ENCODE measurements around the gene IQSEC3. TPM values are rescaled to one million over a fixed set of nuclear protein-coding genes. Genes with fewer than 3 reads are reported as not detected.

The IQSEC3 gene
- total and polyA plus RNA-seq, 2 of the 13 experiments (the other 11 are each of a cell fraction or from before 2014, with no cell fraction given), result not detected

DNA sequence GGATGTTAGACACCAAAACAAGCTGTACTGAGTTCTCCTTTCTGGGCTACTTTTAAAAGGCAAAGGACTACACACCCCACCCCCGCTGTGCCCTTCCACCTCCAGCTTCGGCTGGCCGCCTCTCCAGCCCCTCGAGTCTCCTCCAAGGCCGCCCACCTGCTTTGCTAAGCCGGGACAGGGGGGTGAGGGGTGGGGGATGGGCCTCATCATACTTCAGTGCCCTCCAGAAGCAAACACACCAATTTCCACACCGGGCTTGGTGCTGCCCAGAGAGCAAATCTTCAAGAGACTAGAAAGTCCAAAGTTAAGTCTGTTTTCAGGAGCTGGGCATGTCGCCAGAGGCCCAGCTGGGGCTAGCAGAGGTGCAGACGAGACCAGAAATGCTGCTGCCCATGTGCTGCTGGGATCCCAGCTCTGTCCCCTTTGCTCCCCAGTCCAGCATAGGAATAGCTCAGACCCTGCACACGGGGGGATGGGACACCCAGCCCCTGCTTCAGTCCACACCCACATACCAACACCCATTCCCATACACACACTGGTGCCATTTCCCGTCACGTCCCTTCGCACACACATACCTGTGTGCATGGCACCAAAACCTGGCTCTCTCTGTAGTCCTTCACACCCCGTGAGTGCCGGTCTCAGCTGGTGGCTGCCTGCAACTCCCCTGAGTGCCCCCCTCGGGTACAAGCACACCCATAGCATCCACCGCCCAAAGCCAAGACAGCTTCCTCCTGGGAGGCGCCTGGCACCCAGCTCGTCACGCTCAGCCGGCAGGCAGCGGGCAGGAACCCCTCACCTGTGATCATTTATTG is 146.4 kb downstream of the IQSEC3 start (continued):
- TF ChIP-seq YY1 (IDR thresholded peaks at IDR 0.05; ENCODE audit: insufficient read depth, insufficient replicate concordance, low read depth, low read length) (no peak), MAZ (IDR thresholded peaks at IDR 0.05; ENCODE audit: borderline replicate concordance, low read depth, low read length) (no peak), MAZ (CRISPR knock-in tag; IDR thresholded peaks at IDR 0.05; ENCODE audit: low read depth) (no peak), ZFP36 (IDR thresholded peaks at IDR 0.05; ENCODE audit: borderline replicate concordance, low read depth, low read length, partially characterized antibody) (no peak), DNMT1 (CRISPR knock-in tag; IDR thresholded peaks at IDR 0.05) (no peak), ZNF143 (CRISPR knock-in tag; IDR thresholded peaks at IDR 0.05) (no peak), NKX3-1 (CRISPR knock-in tag; IDR thresholded peaks at IDR 0.05) (no peak), HNRNPL (IDR thresholded peaks at IDR 0.05; ENCODE audit: low read depth, low read length) (peak; percentile 61), SP4 (CRISPR knock-in tag; IDR thresholded peaks at IDR 0.05) (no peak), BCL6 (CRISPR knock-in tag; IDR thresholded peaks at IDR 0.05) (peak; percentile 79)
- TF ChIP-seq, protein P1, sequence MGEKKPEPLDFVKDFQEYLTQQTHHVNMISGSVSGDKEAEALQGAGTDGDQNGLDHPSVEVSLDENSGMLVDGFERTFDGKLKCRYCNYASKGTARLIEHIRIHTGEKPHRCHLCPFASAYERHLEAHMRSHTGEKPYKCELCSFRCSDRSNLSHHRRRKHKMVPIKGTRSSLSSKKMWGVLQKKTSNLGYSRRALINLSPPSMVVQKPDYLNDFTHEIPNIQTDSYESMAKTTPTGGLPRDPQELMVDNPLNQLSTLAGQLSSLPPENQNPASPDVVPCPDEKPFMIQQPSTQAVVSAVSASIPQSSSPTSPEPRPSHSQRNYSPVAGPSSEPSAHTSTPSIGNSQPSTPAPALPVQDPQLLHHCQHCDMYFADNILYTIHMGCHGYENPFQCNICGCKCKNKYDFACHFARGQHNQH (CRISPR knock-in tag; IDR thresholded peaks at IDR 0.05), result no peak

DNA sequence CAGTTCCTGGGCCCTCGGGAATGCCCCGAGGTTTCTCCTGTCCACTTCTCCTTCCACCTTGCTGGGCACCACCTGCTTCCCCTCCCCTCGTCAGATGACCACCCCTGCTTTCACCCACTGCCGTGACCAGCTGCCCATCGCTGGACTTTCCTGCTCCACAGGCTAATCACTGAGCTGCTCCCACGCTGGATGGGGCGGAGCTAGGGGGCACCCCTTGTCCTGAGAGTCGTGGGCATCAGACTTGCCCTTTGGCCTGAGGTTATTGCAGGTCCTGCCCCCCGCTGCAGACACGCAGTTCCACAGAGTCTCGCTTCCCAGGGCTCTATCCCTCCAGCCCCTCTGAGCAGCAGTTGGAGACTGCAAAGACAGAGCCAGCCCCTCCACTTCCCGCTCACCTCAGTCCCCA is 147.0 kb downstream of the IQSEC3 start:
- Histone ChIP-seq H3K27ac (ENCODE audit: extremely low read length, insufficient read depth, low read length) (no peak overlapping the region), H3K9me3 (ENCODE audit: low read length) (no peaks in the 10 kb centered on the region), H3K36me3 (replicated peaks in 1 of 2; ENCODE audit: control insufficient read depth in 1 of 2, insufficient read depth in 2 of 2, low read length in 2 of 2) (no peaks in the 10 kb centered on the region), H3K4me2 (ENCODE audit: low read depth, low read length) (peak overlapping the region; percentile 91), H3K9ac (ENCODE audit: insufficient read depth, low read depth, low read length) (peak overlapping the region; percentile 23; the same call in 1 of the 2 replicates), H3K4me1 (ENCODE audit: insufficient read depth, low read length) (peaks cover 72% of the 10 kb centered on the region), H4K20me1 (ENCODE audit: insufficient read depth, low read length) (peaks cover 7% of the 10 kb centered on the region), H2AFZ (ENCODE audit: low read length) (no peak overlapping the region), H3K4me3 (replicated peaks in 1 of 3; ENCODE audit: insufficient read depth in 1 of 3, low read depth in 2 of 3, low read length in 3 of 3) (peak overlapping the region; percentile 35 to 65 (median 43); a peak in 5 of 6 replicates), H3K79me2 (ENCODE audit: insufficient read depth, low read length) (no peaks in the 10 kb centered on the region), H3K27me3 (ENCODE audit: control insufficient read depth in 1 of 2, insufficient read depth in 2 of 2, low read length in 2 of 2) (peaks cover 0 to 16% of the 10 kb centered on the region in 2 experiments; a peak in 3 of 5 replicates)
- ATAC-seq, result no peak; the same call in 2 of the 3 replicates
- 2% methylated on average over 7 of the region's 12 CpGs for WGBS (ENCODE audit: low lambda C conversion rate)
- no peak for FAIRE-seq
- BruUV-seq (replicated peaks), result no TSS peak
- CTCF ChIA-PET (ENCODE audit: low intra/inter-chr PET ratio, low total read pairs), result no interaction called here
- POLR2A ChIA-PET, result interaction anchor here (0.7 to 2.1 kb wide), 4 partner anchors 11 to 25 kb away, joined by 3 to 12 read pairs (median 6); no protein-coding TSS in a partner anchor
- DNase-seq (ENCODE audit: low spot score), result no peak
- in situ Hi-C loops (cut with HindIII; ENCODE audit: extremely low pct_ligation_motif_present, low pct_unique_long_range_greater_than_20kb) (no loop called here), intact Hi-C loops (cut with micrococcal nuclease; ENCODE audit: unreplicated experiment) (loop anchor here (5.0 kb wide), 1 partner anchor 36 kb away; no protein-coding TSS in a partner anchor)
- peak; percentile 66; the same call in 1 of the 2 replicates for TF ChIP-seq MTA1 (CRISPR knock-in tag; IDR thresholded peaks at IDR 0.05; ENCODE audit: borderline replicate concordance)
- no peak for TF ChIP-seq DNMT3B (CRISPR knock-in tag; conservative IDR thresholded peaks at IDR 0.05)
- TF ChIP-seq ZNF34 (CRISPR knock-in tag; IDR thresholded peaks at IDR 0.05; ENCODE audit: borderline replicate concordance), result no peak
- TF ChIP-seq CHD4 (IDR thresholded peaks at IDR 0.05; ENCODE audit: borderline replicate concordance, low read length), result no peak
- no peak for TF ChIP-seq ZNF792 (CRISPR knock-in tag; IDR thresholded peaks at IDR 0.05)
- no peak for TF ChIP-seq MAF1 (CRISPR knock-in tag; IDR thresholded peaks at IDR 0.05; ENCODE audit: borderline replicate concordance)
- TF ChIP-seq ZNF776 (CRISPR knock-in tag; IDR thresholded peaks at IDR 0.05), result 0 out of 2 replicates have a peak, but pooled peaks have one; percentile 6
- TF ChIP-seq, protein P2, sequence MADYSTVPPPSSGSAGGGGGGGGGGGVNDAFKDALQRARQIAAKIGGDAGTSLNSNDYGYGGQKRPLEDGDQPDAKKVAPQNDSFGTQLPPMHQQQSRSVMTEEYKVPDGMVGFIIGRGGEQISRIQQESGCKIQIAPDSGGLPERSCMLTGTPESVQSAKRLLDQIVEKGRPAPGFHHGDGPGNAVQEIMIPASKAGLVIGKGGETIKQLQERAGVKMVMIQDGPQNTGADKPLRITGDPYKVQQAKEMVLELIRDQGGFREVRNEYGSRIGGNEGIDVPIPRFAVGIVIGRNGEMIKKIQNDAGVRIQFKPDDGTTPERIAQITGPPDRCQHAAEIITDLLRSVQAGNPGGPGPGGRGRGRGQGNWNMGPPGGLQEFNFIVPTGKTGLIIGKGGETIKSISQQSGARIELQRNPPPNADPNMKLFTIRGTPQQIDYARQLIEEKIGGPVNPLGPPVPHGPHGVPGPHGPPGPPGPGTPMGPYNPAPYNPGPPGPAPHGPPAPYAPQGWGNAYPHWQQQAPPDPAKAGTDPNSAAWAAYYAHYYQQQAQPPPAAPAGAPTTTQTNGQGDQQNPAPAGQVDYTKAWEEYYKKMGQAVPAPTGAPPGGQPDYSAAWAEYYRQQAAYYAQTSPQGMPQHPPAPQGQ (CRISPR knock-in tag; IDR thresholded peaks at IDR 0.05; ENCODE audit: borderline replicate concordance), result no peak
- TF ChIP-seq NFIC (IDR thresholded peaks at IDR 0.05; ENCODE audit: low read length), result no peak
- no peak for TF ChIP-seq TSC22D2 (CRISPR knock-in tag; IDR thresholded peaks at IDR 0.05; ENCODE audit: borderline replicate concordance)
- TF ChIP-seq HNRNPL (IDR thresholded peaks at IDR 0.05; ENCODE audit: low read depth, low read length), result peak; percentile 90
